T-helper 2 cell treated with Interferon-gamma antibody and Interleukin-4, amounts not matched to agents 5 μg/mL and 100 μg/mL, for 36 hours (primary cell): ENCODE data around the gene RIPOR3.
"Not testable (repeated sequence)": the region's sequence is repeated elsewhere in the genome, so short reads cannot be mapped to it uniquely, and the experiment has no call there.

Experiments used
- DNase-seq: peaks from one replicate; pipeline ENCODE4 v3.0.0; 2021; ENCODE audit warnings: low spot score
- H3K27ac Mint-ChIP-seq: one replicate; pipeline ENCODE4 v1.8.0; 2021; ENCODE audit warnings: mild to moderate bottlenecking, mixed read lengths
- H3K27me3 Mint-ChIP-seq: one replicate; pipeline ENCODE4 v1.8.0; 2021; ENCODE audit warnings: low read depth, mixed read lengths
- H3K36me3 Mint-ChIP-seq: one replicate; pipeline ENCODE4 v1.8.0; 2021; ENCODE audit warnings: low read depth, mixed read lengths
- H3K4me1 Mint-ChIP-seq: one replicate; pipeline ENCODE4 v1.8.0; 2021; ENCODE audit warnings: low read depth, mixed read lengths
- H3K4me3 Mint-ChIP-seq: one replicate; pipeline ENCODE4 v1.8.0; 2022; ENCODE audit warnings: mild to moderate bottlenecking, moderate library complexity, mixed read lengths
- H3K9me3 Mint-ChIP-seq: one replicate; pipeline ENCODE4 v1.8.0; 2021; ENCODE audit warnings: mixed read lengths

The RIPOR3 gene

GRCh38 chr20:50604451-50604850 lies 86.9 kb downstream of the RIPOR3 start:
- H3K36me3 Mint-ChIP-seq: no peaks in the 10 kb centered on the region
- no peak overlapping the region for H3K27ac Mint-ChIP-seq
- DNase-seq: no peak
- H3K27me3 Mint-ChIP-seq: peaks cover 2% of the 10 kb centered on the region
- H3K4me3 Mint-ChIP-seq: no peak overlapping the region
- H3K4me1 Mint-ChIP-seq: no peaks in the 10 kb centered on the region
- H3K9me3 Mint-ChIP-seq: no peaks in the 10 kb centered on the region

- H3K36me3 Mint-ChIP-seq: no peaks in the 10 kb centered on the region
- no peak overlapping the region for H3K27ac Mint-ChIP-seq
- no peaks in the 10 kb centered on the region for H3K4me1 Mint-ChIP-seq
- H3K4me3 Mint-ChIP-seq: no peak overlapping the region
- H3K9me3 Mint-ChIP-seq: no peaks in the 10 kb centered on the region
- H3K27me3 Mint-ChIP-seq: peaks cover 2% of the 10 kb centered on the region
- no peak for DNase-seq
Observed at GRCh38 chr20:50602432-50603088, 88.8 kb downstream of the RIPOR3 start.

- H3K4me1 Mint-ChIP-seq: no peaks in the 10 kb centered on the region
- peaks cover 2% of the 10 kb centered on the region for H3K27me3 Mint-ChIP-seq
- no peak overlapping the region for H3K27ac Mint-ChIP-seq
Observed at GRCh38 chr20:50601511-50602431, 89.6 kb downstream of the RIPOR3 start.

GRCh38 chr20:50600281-50600895 lies 91.0 kb downstream of the RIPOR3 start:
- Mint-ChIP-seq H3K36me3 (no peaks in the 10 kb centered on the region), H3K27ac (no peak overlapping the region)
- DNase-seq: no peak

More at GRCh38 chr20:50601511-50602431, 89.6 kb downstream of the RIPOR3 start:
- H3K9me3 Mint-ChIP-seq: no peaks in the 10 kb centered on the region
- DNase-seq: no peak
- H3K36me3 Mint-ChIP-seq: no peaks in the 10 kb centered on the region
- no peak overlapping the region for H3K4me3 Mint-ChIP-seq

GRCh38 chr20:50598768-50599167 lies 92.6 kb downstream of the RIPOR3 start:
- not testable (repeated sequence) for H3K4me1 Mint-ChIP-seq, H3K27me3 Mint-ChIP-seq, H3K36me3 Mint-ChIP-seq, DNase-seq, H3K27ac Mint-ChIP-seq, H3K4me3 Mint-ChIP-seq, H3K9me3 Mint-ChIP-seq

More at GRCh38 chr20:50600281-50600895, 91.0 kb downstream of the RIPOR3 start:
- Mint-ChIP-seq H3K4me1 (no peaks in the 10 kb centered on the region), H3K27me3 (peaks cover 2% of the 10 kb centered on the region), H3K9me3 (no peaks in the 10 kb centered on the region), H3K4me3 (no peak overlapping the region)

- H3K27ac Mint-ChIP-seq: no peak overlapping the region
- no peaks in the 10 kb centered on the region for H3K4me1 Mint-ChIP-seq
- H3K9me3 Mint-ChIP-seq: no peaks in the 10 kb centered on the region
- DNase-seq: no peak
- no peak overlapping the region for H3K4me3 Mint-ChIP-seq
- H3K36me3 Mint-ChIP-seq: no peaks in the 10 kb centered on the region
- peaks cover 2% of the 10 kb centered on the region for H3K27me3 Mint-ChIP-seq
Observed at GRCh38 chr20:50598074-50598473, 93.3 kb downstream of the RIPOR3 start.

GRCh38 chr20:50597406-50597969 lies 93.9 kb downstream of the RIPOR3 start:
- H3K36me3 Mint-ChIP-seq: no peaks in the 10 kb centered on the region
- no peaks in the 10 kb centered on the region for H3K4me1 Mint-ChIP-seq
- no peak for DNase-seq
- no peak overlapping the region for H3K4me3 Mint-ChIP-seq
- H3K9me3 Mint-ChIP-seq: no peaks in the 10 kb centered on the region
- peaks cover 2% of the 10 kb centered on the region for H3K27me3 Mint-ChIP-seq
- H3K27ac Mint-ChIP-seq: no peak overlapping the region

GRCh38 chr20:50596694-50597021 lies 94.7 kb downstream of the RIPOR3 start:
- H3K27me3 Mint-ChIP-seq: peaks cover 2% of the 10 kb centered on the region
- H3K4me3 Mint-ChIP-seq: no peak overlapping the region
- no peak overlapping the region for H3K27ac Mint-ChIP-seq
- H3K36me3 Mint-ChIP-seq: no peaks in the 10 kb centered on the region
- DNase-seq: no peak
- H3K4me1 Mint-ChIP-seq: no peaks in the 10 kb centered on the region
- H3K9me3 Mint-ChIP-seq: no peaks in the 10 kb centered on the region

GRCh38 chr20:50595988-50596693 lies 95.2 kb downstream of the RIPOR3 start:
- Mint-ChIP-seq H3K9me3 (no peaks in the 10 kb centered on the region), H3K27ac (no peak overlapping the region), H3K36me3 (no peaks in the 10 kb centered on the region), H3K27me3 (peaks cover 2% of the 10 kb centered on the region), H3K4me1 (no peaks in the 10 kb centered on the region), H3K4me3 (no peak overlapping the region)
- no peak for DNase-seq

- no peak for DNase-seq
- Mint-ChIP-seq H3K36me3 (no peaks in the 10 kb centered on the region), H3K27me3 (peaks cover 2% of the 10 kb centered on the region), H3K4me3 (no peak overlapping the region), H3K27ac (no peak overlapping the region), H3K4me1 (no peaks in the 10 kb centered on the region), H3K9me3 (no peaks in the 10 kb centered on the region)
Observed at GRCh38 chr20:50595433-50595895, 95.9 kb downstream of the RIPOR3 start.

- Mint-ChIP-seq H3K9me3 (no peaks in the 10 kb centered on the region), H3K27ac (no peak overlapping the region), H3K27me3 (no peaks in the 10 kb centered on the region), H3K36me3 (peaks cover under 1% of the 10 kb centered on the region), H3K4me1 (no peaks in the 10 kb centered on the region), H3K4me3 (no peak overlapping the region)
- DNase-seq: no peak
Observed at GRCh38 chr20:50594591-50595432, 96.5 kb downstream of the RIPOR3 start.

GRCh38 chr20:50594231-50594590 lies 97.1 kb downstream of the RIPOR3 start:
- H3K27ac Mint-ChIP-seq: no peak overlapping the region
- H3K36me3 Mint-ChIP-seq: peaks cover 4% of the 10 kb centered on the region
- no peak overlapping the region for H3K4me3 Mint-ChIP-seq
- H3K27me3 Mint-ChIP-seq: no peaks in the 10 kb centered on the region
- no peaks in the 10 kb centered on the region for H3K4me1 Mint-ChIP-seq
- no peak for DNase-seq
- H3K9me3 Mint-ChIP-seq: no peaks in the 10 kb centered on the region

- DNase-seq: no peak
Observed at GRCh38 chr20:50593005-50593335, 98.4 kb downstream of the RIPOR3 start.

More at GRCh38 chr20:50593005-50593335, 98.4 kb downstream of the RIPOR3 start:
- no peaks in the 10 kb centered on the region for H3K9me3 Mint-ChIP-seq
- no peak overlapping the region for H3K27ac Mint-ChIP-seq
- no peak overlapping the region for H3K4me3 Mint-ChIP-seq
- H3K27me3 Mint-ChIP-seq: no peaks in the 10 kb centered on the region
- H3K4me1 Mint-ChIP-seq: no peaks in the 10 kb centered on the region
- peaks cover 9% of the 10 kb centered on the region for H3K36me3 Mint-ChIP-seq
